ENCODE measurements around the gene CXCR6.

The CXCR6 gene

DNA sequence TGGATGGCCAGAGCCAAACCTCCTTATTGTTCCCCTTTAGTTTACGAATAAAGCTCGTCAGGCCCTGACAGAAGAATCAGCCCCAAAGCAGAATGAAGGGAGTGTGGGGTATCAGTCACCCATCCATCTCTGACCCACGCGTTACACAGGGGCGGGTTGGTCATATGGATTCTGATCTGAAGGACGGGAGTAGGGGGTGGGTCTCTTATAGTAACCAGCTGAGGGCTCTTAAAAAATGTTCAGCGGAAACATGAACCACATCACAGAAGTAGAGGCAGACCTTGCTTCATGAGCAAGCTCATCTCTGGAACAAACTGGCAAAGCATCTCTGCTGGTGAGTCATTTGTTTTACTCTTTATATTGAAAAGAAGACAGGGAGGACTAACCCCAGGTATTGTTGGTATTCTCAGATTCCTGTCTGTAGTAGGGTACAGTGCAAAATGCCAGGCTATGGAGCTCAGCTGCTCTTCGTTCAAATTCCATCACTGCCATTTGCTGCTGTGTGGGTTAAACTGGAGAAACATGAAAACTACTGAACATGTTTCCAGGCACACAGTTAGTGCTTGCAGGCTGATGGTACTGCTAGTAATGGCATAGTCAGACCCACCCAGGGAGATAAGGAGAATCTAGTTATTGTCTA lies at the start of gene CXCR6:
Gene CXCR6 (plus strand): TSS at position 258 of the 640 bp plus-strand sequence. CDS start 3,018 bp downstream, outside the sequence.
- no peak for DNase-seq (ENCODE audit: low spot score)

DNA sequence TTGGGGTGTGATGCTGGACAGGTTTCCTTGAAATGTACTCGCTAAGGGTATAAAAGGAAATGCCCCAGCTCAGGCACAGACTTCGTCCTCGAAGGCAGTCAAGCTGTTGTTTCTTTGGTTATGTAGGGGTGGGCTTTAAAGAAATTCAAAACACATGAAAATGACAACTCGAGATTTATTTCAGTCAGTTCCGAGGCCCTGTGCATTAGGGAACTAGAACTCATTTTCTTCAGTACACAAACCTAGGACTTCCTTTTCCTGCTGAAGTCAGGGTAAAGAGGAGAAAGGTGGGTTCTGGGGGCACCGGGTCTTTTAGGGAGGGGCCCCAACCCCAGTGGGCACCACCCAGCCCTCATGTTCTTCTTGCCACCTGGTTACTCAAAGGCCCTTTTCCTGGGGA lies 49.2 kb upstream of the CXCR6 start:
- DNase-seq (ENCODE audit: low spot score): no peak

DNA sequence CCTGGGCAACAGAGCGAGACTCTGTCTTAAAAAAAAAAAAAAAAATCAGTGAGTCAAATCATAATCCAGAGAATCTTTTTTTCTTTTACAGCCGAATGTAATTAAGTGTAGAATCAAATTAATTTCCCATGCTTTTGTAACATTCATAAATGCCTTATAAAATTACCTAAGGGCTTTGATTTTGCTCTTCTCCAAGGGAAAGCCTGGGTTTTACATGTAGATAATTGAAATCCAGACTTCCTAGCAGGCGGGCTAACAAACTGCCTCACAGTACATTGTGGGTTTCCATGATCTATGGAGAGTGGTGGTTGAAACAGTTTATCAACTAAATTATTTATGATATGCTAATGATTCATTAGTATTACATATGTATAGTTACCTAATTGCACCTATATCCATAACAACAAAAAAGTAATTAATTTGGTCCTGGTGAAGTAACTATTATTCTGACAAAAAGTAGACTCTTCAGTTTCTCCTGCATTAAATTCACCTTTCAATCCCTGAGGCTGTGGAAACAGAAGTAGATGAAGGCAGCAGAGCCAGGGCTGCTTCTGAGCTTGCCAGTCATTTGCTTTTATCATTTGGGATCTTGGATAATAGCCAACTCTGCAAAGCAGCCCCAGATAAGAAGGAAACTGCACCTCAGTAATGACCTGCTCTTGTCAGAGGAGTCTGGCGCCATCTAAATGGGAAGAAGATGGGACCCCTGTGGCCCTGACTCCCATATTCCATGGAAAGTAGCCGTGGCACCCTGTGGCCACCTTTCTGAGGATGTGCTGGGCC lies 47.4 kb upstream of the CXCR6 start:
- DNase-seq (ENCODE audit: low spot score): no peak

DNA sequence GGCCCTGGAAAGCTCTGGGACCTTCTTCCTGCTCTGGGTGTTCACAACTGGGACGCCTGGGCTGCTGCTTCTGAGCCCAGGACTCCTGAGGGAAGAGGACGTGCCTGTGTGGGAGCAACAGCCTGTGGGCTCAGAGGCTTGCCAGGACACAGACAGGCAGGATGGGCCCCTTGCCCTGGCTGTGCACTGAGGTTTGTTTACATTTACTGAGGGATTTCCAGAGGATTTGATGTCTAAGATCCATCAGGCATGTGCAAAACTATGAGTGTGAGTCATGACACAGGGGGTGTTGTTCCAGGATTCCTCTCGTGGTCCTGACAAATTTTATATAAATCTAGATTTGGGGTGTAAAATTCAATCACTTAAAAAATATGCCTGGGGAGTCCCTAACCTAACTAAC lies 46.3 kb upstream of the CXCR6 start:
- no peak for DNase-seq (ENCODE audit: low spot score)

DNA sequence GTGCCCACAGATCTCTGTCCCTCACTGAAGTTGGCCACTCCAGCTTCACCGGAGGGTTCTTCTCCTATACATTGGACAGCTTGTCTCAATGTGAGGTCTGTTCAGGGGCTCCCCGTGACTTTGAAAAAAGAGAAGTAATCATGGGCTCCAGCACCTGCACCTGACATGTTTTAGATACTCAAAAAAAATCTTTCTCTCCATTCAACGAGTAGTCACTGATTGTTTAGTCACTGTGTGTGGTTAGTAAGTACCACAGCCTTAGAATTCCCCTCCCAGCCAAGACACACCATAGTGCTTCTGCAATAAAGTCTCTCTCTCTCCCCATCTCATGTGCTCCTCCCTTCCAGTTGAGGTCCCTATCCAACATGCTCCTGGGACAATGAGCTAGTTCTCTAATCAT lies 38.3 kb upstream of the CXCR6 start:
- no peak for DNase-seq (ENCODE audit: low spot score)

DNA sequence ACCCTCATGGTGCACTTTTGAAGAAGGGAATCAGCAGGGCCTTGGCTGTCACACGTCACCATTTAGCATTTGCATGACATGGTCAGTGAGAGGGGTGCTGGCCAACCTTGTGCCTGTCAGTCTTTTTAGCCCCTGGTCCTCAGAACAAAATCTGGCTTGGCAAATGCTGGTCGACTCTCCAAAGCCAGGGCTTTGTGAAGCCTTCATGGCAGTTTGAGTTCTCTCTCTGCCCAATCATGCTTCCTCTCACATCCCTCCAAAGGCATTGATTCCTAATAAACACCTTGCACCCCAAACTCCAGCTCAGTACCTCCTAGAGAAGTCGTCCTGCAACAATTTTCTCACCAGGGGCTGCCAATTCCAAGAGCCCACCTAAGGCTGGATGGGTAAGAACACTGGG lies 37.5 kb upstream of the CXCR6 start:
- no peak for DNase-seq (ENCODE audit: low spot score)

DNA sequence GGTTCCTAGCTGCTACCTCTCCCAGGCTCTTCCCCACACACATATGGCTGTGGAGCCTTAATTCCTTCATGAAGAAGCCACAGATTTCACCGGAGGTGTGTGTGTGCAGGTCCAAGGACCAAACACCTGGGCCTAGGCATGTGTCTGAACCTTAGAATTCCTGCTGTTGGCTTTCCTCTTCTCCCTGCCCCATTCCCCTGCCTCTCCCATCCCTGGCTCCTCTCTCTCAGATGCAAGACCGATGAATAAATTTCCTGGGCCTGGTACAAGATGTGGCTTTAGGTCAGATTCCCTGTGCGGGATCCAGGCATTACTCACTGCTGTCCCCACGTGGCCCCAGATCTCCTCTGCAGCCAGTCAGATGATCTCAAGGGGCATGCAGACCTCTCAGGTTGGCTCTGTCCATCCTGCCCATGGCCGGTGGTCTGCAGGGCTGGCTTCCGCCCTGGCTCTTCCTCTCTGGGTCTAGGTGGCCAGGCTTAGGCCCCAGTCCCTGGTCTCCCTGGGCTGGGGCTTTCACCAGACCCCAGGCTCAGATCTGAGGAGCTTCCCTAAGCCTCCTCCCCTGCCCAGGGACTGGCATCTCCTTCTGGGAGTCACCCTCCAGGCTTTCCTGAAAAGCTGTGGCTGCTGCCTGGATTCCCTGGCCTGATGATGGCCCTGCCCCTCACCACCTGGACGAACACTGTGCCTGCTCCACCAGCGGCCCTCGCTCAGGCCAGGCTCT lies 36.4 kb upstream of the CXCR6 start:
- DNase-seq (ENCODE audit: low spot score): peak; percentile 77

DNA sequence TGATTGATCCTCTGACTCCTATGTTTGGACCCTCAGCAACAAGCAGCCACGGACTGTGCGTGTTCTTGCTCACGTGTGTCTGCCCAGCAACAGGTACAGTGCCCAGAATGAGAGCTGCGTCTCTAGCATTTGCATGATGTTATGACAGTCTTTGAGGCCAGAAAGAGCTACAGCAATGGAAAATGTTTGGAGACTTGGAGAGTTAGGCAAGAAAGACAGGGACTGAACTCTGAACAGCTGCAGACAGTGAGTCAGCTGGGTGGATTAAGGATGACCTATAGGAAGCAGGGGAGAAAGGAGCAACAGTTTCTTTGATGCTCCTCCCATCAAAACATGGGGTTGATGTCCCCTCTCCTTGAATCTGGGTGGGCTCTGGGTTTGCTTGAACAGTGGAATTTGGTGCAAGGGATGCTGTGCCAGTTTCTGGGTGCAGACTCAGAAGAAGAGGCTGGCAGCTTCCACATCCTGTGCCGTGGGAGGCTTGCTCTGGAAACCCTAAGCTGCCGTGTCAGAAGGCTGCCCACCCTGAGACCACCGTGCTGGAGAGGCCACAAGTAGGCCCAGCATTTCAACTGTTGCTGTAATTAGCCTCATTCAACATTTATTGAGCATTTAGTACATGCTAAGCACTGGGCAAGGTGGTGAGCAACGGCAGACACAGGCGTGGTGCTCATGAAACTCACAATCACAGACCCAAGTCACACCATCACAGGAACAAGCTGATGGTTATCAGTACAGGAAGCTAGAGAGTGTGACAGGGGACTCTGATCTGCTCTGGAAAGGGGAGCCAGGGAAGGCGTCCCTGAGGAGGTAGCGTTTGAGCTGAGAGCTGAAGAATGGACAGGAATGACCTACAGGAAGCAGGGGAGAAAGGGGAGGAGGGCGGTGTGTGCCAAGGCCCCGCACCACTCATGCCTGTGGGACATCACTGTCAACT lies 35.2 kb upstream of the CXCR6 start:
- peak; percentile 77 for DNase-seq (ENCODE audit: low spot score)

DNA sequence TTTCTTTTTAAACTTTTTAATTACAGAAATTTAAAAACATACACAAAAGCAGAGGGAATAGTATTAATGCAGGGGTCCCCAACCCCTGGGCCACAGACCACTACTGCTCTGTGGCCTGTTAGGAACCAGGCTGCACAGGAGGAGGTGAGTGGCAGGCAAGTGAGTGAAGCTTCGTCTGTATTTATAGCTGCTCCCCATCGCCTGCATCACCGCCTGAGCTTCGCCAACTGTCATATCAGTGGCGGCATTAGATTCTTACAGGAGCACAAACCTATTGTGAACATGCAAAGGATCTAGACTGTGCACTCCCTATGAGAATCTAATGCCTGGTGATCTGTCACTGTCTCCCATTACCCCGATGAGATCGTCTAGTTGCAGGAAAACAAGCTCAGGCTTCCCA lies 34.5 kb upstream of the CXCR6 start:
- no peak for DNase-seq (ENCODE audit: low spot score)

DNA sequence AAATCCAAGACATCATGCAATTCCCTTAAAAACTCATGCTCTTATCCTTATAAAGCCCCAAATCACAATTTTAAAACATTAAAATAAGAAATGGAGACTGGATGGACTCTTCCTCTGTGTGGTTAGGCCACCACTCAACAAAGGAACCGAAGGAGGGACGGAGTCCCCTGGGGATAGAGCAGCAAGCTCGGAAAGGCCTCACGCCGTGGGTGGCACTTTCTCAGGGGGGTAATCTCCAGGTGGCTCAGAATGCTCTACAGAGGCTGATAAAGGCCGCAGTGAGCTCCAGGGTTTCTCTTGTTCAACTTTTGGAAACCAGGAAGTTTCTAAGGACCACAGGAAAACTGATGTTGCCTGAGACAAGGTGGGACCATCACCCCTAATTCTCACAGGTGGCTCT lies 33.7 kb upstream of the CXCR6 start:
- no peak for DNase-seq (ENCODE audit: low spot score)

DNA sequence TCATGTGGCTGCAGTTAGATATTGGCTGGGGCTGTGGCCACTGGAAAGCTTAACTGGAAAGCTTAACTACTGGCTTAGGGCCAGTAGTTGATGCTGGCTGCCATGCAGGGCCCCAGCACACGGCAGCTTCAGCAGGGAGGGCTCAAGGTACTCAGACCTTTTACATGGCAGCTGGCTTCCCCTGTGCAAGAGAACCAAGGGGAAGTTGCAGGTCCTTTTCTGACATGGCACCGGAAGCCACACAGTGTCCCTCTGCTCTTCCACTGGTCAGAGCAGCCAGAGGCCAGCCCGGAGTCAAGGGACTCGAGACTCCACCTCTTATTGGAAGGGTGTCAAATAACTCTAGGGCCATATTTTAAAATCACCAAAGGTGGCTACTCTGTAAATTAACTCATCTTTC lies 32.4 kb upstream of the CXCR6 start:
- DNase-seq (ENCODE audit: low spot score): no peak

DNA sequence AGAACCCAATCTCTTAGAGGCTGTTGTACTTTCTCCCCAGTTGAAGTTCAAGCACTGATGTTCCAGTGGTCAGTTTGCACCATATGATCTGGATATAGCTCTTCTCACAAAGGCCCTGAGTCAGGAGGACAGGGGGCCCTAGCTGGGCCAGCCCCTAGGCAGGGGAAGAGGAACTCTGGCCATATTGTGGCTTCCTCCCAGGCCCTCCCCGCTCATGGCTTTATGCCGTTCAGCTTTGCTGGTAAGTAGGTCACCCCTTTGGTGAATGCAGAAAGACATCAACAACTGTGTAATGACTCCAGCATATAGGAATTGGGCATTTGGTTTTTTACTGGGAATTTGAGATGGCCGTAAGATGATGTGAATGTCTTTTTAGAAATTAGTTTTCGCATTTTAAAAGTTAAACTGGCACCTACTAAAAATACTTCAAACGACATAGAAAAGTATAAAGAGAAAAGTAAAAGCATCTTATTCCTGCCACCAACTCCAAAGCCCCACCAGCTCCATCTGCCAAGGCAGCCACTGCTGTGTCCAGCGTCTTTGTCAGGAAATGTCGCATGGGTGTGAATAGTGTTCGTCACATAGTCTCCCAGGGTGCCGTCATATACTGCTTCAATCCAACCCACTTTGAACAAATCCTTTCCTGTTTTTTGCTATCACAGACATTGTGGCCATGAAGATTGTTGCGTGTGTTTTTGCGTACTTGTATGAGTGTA lies 31.6 kb upstream of the CXCR6 start:
- no peak for DNase-seq (ENCODE audit: low spot score)

DNA sequence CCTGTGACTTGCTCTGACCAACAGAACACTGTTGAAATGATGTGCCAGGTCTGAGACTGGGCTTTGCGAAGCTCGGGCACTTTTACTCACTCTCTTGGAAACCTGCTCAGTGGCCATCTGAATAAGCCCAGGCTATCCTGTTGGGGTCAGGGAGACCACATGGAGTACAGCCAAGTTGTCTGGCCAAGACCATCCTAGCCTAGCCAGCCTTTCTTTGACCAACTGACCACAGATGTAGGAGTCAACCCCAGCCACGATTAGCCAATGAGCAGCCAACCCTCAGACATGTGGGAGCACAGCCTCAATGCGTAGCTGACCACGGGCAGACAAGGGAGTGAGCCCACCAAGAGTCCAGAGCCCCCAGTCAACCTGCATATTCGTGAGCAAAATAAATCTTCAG lies 30.8 kb upstream of the CXCR6 start:
- no peak for DNase-seq (ENCODE audit: low spot score)

DNA sequence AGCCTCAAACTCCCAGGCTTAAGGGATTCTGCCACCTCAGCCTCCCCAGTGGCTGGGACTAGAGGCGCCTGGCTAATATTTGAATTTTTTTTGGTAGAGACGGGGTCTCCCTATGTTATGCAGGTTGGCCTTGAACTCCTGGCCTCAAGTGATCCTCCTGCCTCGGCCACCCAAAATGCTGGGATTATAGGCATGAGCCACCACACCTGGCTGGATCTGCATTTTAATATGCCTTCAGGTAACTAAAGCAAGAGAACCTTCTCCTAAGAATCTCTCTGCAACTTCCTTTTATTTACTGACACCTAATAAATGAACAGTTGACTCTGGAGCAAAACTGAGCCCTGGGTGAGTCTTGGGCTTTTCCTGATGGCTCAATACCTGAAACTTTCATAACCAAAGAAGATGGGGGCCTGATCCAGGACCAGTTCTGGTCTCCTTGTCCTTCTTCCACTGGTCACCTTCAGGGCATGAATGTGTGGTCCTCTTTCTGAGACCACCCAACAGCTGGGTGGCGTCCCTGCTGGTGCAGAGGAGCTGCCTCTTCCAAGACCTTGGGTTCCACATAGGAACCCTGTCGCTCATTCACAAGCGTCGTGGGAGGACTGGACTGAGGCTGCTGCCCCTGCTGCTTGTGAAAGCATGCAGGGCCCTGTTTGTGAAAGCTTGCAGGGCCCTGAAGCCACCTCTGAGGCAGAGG lies 28.8 kb upstream of the CXCR6 start:
- DNase-seq (ENCODE audit: low spot score): no peak

DNA sequence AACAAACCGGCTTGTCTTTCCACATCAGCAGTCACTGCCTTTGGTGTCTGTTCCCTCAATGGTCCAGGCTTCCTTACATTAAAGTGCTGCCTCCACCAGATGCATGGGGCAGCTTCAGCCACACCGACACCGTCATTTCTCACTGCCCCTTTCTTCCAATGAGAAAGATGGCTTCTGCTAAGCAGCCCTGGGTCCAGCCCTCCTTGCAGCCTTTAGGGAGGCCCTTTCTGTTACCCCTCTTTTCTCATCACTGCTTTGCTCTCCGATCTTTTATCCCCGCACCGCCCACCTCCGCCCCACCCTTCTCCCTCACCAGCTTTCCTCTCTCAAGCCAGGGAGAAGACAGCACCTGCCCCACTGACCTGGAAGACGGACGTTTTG lies 28.2 kb upstream of the CXCR6 start:
- DNase-seq (ENCODE audit: low spot score): no peak

DNA sequence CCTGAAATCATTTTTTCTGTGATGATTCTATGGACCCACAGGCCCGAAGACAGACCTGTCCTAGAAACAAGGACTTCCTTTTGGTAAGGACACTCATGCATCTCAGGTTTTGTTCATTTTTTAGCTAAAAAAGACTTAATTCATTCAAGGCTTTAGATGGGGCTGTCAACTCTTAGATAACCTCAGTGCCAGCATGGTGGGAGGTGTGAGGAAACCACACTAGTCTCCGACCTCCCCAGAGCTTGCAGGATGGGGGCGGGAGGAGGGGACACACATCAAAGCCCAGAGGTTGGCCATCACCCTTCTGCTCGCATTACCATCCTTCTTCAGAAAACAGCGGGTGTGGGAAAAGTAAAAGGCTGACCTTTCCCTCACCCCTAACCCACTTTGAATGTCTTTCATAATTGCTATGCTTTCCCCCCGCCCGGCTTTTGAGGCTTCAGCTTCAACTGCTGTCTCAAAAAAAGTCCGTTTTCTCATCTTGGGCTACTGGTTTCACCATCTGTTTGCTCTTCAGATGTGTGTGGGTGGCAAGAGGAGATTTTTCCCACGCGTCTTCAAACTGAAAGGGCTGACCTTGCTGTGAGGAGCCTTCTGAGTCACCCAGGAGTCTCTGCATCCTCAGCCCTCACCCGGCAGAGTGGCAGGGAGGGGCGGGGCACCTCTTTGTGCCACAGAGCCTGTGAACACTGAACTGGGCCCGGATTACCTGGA lies 27.6 kb upstream of the CXCR6 start:
- DNase-seq (ENCODE audit: low spot score): peak; percentile 87

DNA sequence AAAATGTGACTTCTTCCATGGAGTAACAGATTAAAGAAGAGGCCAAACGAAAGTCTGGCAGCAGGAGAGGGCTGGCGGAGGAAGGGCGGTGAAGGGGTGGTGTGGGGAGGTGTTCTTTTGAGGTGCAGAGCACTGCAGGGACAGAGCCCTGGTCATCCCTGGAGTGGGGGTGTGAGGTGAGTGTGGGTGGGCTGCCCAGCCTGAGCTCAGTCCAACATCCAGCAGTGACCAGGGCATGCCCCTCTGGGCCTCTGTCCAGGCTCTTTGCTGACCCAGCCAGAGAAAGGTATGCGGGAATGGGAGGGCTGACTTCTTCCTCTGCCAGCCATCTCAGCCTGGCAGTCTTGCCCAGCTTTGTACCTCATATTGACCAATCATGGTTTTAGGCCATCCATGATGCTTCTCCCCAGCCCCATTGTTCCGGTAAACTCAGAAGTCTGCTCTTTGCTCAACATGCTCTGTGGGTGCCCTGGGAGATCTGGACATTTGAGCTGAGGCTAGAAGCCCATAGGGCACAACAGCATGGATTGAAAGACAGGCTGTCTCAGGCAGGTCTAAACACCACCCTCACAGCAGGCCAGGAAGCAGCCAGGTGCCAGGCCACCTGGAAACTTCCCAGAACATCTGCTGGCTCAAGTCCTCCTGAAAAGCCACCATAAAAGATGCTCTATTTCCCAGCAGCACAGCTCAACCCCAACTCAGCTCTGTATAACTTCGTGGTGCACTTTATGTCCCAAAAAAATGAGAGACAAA lies 25.9 kb upstream of the CXCR6 start:
- DNase-seq (ENCODE audit: low spot score): no peak

DNA sequence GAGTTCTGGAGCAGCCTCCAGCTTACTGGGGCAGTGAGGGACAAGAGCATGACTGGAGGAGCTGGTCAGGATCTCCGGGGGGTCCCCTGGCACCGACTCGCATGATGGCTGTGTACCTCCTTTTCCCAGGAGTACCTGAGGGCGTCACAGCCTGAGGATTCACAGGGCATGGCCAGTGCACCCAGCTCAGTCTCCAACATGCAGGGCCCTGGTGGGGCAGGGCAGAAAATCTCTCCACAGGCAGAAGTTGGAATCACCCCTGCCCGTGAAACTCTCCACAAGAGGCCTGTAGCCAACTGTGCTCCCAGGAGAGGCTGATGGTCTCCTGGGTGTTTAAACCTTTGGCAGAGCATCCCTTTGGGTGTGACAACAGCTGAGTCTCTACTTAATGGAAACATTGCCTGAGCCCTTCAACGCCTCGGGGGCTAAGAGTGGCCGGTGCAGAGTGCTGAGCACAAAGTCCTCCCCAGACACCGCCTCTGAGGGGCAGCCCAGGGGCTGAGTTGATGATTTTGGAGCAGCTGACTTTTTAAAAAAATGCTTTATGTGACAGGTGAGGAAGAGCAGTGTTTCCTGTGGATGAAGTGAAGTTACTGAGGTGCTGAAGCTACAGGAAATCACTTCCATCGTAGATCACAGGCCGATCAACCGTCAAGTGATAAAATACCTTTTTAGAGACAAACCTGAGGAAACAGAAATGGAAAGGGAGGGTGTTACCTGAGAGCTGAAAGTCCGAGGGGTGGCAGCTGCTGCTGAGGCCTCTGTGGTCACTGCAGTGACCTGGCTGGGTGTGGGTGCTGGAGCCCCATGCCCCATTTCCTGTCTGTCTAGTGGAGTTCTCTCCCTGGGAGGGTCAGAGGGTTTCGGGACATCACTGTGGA lies 21.9 kb upstream of the CXCR6 start:
- no peak for DNase-seq (ENCODE audit: low spot score)

DNA sequence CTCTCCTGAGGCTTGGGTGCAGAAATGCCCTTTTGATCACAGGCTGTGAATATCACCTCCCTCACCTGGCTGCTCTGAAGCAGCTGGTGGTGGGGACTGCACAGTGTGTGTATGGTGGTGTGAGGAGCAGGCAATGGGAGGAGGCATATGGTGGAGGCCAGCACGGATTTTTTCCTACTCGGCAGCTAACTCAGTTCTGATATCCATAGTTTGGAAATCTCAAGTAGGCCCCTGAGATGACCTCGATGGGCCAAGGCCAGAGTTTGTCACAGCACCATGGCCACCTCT lies 21.3 kb upstream of the CXCR6 start:
- no peak for DNase-seq (ENCODE audit: low spot score)

Data from GM03348 (cell line).